ENCODE data around the gene EWSR1. TPM values are rescaled to one million over a fixed set of nuclear protein-coding genes. Genes with fewer than 3 reads are reported as not detected.

The EWSR1 gene
- total RNA-seq, 2 experiments from 2014 or later, result 329 to 400 TPM

- ChIA-PET CTCF (interaction anchor here (0.5 to 1.1 kb wide), 2 partner anchors 15 to 1827 kb away, joined by 3 read pairs; no protein-coding TSS in a partner anchor), POLR2A (no interaction called here)
- no peaks in the 10 kb centered on the region for H3K4me1 Mint-ChIP-seq
- H3K27ac Mint-ChIP-seq, result no peak overlapping the region
- peaks cover 8% of the 10 kb centered on the region for H3K36me3 Mint-ChIP-seq (ENCODE audit: low read depth)
- no peaks in the 10 kb centered on the region for H3K27me3 Mint-ChIP-seq
- H3K9me3 Mint-ChIP-seq, result no peaks in the 10 kb centered on the region
- no peak overlapping the region for H3K4me3 Mint-ChIP-seq
- DNase-seq, result no peak
Measured at GRCh38 chr22:29328055-29328454, 60.0 kb downstream of the EWSR1 start.

GRCh38 chr22:29328566-29329500 is 60.8 kb downstream of the EWSR1 start:
- H3K27ac Mint-ChIP-seq, result no peak overlapping the region
- H3K36me3 Mint-ChIP-seq (ENCODE audit: low read depth), result peaks cover 8% of the 10 kb centered on the region
- no peak for DNase-seq
- no peaks in the 10 kb centered on the region for H3K4me1 Mint-ChIP-seq
- POLR2A ChIA-PET, result no interaction called here
- CTCF ChIA-PET, result interaction anchor here (0.5 to 1.1 kb wide), 2 partner anchors 16 to 1826 kb away, joined by 3 read pairs; no protein-coding TSS in a partner anchor
- no peaks in the 10 kb centered on the region for H3K9me3 Mint-ChIP-seq
- no peak overlapping the region for H3K4me3 Mint-ChIP-seq
- no peaks in the 10 kb centered on the region for H3K27me3 Mint-ChIP-seq

GRCh38 chr22:29329581-29329980 is 61.5 kb downstream of the EWSR1 start:
- H3K4me3 Mint-ChIP-seq, result no peak overlapping the region
- H3K27ac Mint-ChIP-seq, result no peak overlapping the region
- DNase-seq, result no peak
- no peaks in the 10 kb centered on the region for H3K4me1 Mint-ChIP-seq
- POLR2A ChIA-PET, result no interaction called here
- peaks cover 8% of the 10 kb centered on the region for H3K36me3 Mint-ChIP-seq (ENCODE audit: low read depth)
- H3K27me3 Mint-ChIP-seq, result no peaks in the 10 kb centered on the region
- no peaks in the 10 kb centered on the region for H3K9me3 Mint-ChIP-seq
- CTCF ChIA-PET, result no interaction called here

- no peaks in the 10 kb centered on the region for H3K27me3 Mint-ChIP-seq
- peaks cover 11% of the 10 kb centered on the region for H3K36me3 Mint-ChIP-seq (ENCODE audit: low read depth)
- no peaks in the 10 kb centered on the region for H3K9me3 Mint-ChIP-seq
- CTCF ChIA-PET, result no interaction called here
- H3K4me1 Mint-ChIP-seq, result no peaks in the 10 kb centered on the region
- POLR2A ChIA-PET, result no interaction called here
- no peak overlapping the region for H3K27ac Mint-ChIP-seq
- no peak overlapping the region for H3K4me3 Mint-ChIP-seq
- DNase-seq, result no peak
Measured at GRCh38 chr22:29330291-29330690, 62.2 kb downstream of the EWSR1 start.

GRCh38 chr22:29330753-29331152 is 62.7 kb downstream of the EWSR1 start:
- DNase-seq, result no peak
- H3K27ac Mint-ChIP-seq, result no peak overlapping the region
- ChIA-PET POLR2A (no interaction called here), CTCF (no interaction called here)
- H3K9me3 Mint-ChIP-seq, result no peaks in the 10 kb centered on the region
- no peaks in the 10 kb centered on the region for H3K27me3 Mint-ChIP-seq
- peaks cover 12% of the 10 kb centered on the region for H3K36me3 Mint-ChIP-seq (ENCODE audit: low read depth)
- no peaks in the 10 kb centered on the region for H3K4me1 Mint-ChIP-seq
- no peak overlapping the region for H3K4me3 Mint-ChIP-seq

GRCh38 chr22:29331213-29331612 is 63.1 kb downstream of the EWSR1 start:
- H3K27me3 Mint-ChIP-seq, result no peaks in the 10 kb centered on the region
- CTCF ChIA-PET, result interaction anchor here (2.2 kb wide), 1 partner anchor 10 kb away, joined by 5 read pairs; no protein-coding TSS in a partner anchor
- POLR2A ChIA-PET, result no interaction called here

GRCh38 chr22:29331658-29332300 is 63.7 kb downstream of the EWSR1 start:
- Mint-ChIP-seq H3K27me3 (no peaks in the 10 kb centered on the region), H3K27ac (no peak overlapping the region), H3K4me1 (no peaks in the 10 kb centered on the region), H3K9me3 (no peaks in the 10 kb centered on the region), H3K4me3 (no peak overlapping the region), H3K36me3 (ENCODE audit: low read depth) (peaks cover 10% of the 10 kb centered on the region)
- CTCF ChIA-PET, result interaction anchor here (2.2 kb wide), 1 partner anchor 11 kb away, joined by 5 read pairs; no protein-coding TSS in a partner anchor
- POLR2A ChIA-PET, result no interaction called here
- DNase-seq, result no peak

More at GRCh38 chr22:29331213-29331612, 63.1 kb downstream of the EWSR1 start:
- Mint-ChIP-seq H3K4me3 (no peak overlapping the region), H3K9me3 (no peaks in the 10 kb centered on the region), H3K36me3 (ENCODE audit: low read depth) (peaks cover 14% of the 10 kb centered on the region), H3K4me1 (no peaks in the 10 kb centered on the region), H3K27ac (no peak overlapping the region)
- DNase-seq, result no peak

GRCh38 chr22:29332886-29333496 is 64.9 kb downstream of the EWSR1 start:
- CTCF ChIA-PET, result interaction anchor here (0.6 to 2.2 kb wide), 2 partner anchors 12 to 22 kb away, joined by 3 to 5 read pairs; no protein-coding TSS in a partner anchor
- POLR2A ChIA-PET, result no interaction called here
- peaks cover 10% of the 10 kb centered on the region for H3K36me3 Mint-ChIP-seq (ENCODE audit: low read depth)
- no peak overlapping the region for H3K4me3 Mint-ChIP-seq
- H3K4me1 Mint-ChIP-seq, result no peaks in the 10 kb centered on the region
- no peak for DNase-seq
- H3K9me3 Mint-ChIP-seq, result no peaks in the 10 kb centered on the region
- H3K27ac Mint-ChIP-seq, result no peak overlapping the region
- H3K27me3 Mint-ChIP-seq, result no peaks in the 10 kb centered on the region

- POLR2A ChIA-PET, result no interaction called here
- CTCF ChIA-PET, result no interaction called here
Measured at GRCh38 chr22:29334148-29334547, 66.1 kb downstream of the EWSR1 start.

GRCh38 chr22:29334696-29335344 is 66.8 kb downstream of the EWSR1 start:
- Mint-ChIP-seq H3K27ac (no peak overlapping the region), H3K4me3 (no peak overlapping the region), H3K36me3 (ENCODE audit: low read depth) (peaks cover 15% of the 10 kb centered on the region), H3K27me3 (no peaks in the 10 kb centered on the region), H3K4me1 (no peaks in the 10 kb centered on the region), H3K9me3 (no peaks in the 10 kb centered on the region)
- ChIA-PET POLR2A (no interaction called here), CTCF (no interaction called here)
- no peak for DNase-seq

More at GRCh38 chr22:29334148-29334547, 66.1 kb downstream of the EWSR1 start:
- Mint-ChIP-seq H3K9me3 (no peaks in the 10 kb centered on the region), H3K27me3 (no peaks in the 10 kb centered on the region), H3K27ac (no peak overlapping the region), H3K4me3 (no peak overlapping the region), H3K36me3 (ENCODE audit: low read depth) (peaks cover 15% of the 10 kb centered on the region), H3K4me1 (no peaks in the 10 kb centered on the region)
- no peak for DNase-seq

- ChIA-PET POLR2A (no interaction called here), CTCF (no interaction called here)
- no peaks in the 10 kb centered on the region for H3K27me3 Mint-ChIP-seq
- no peak for DNase-seq
- peaks cover 18% of the 10 kb centered on the region for H3K36me3 Mint-ChIP-seq (ENCODE audit: low read depth)
- no peaks in the 10 kb centered on the region for H3K9me3 Mint-ChIP-seq
- no peak overlapping the region for H3K4me3 Mint-ChIP-seq
- no peak overlapping the region for H3K27ac Mint-ChIP-seq
- no peaks in the 10 kb centered on the region for H3K4me1 Mint-ChIP-seq
Measured at GRCh38 chr22:29335656-29336055, 67.6 kb downstream of the EWSR1 start.

GRCh38 chr22:29336751-29337490 is 68.9 kb downstream of the EWSR1 start:
- no peak overlapping the region for H3K27ac Mint-ChIP-seq
- H3K4me1 Mint-ChIP-seq, result no peaks in the 10 kb centered on the region
- no peak overlapping the region for H3K4me3 Mint-ChIP-seq
- H3K9me3 Mint-ChIP-seq, result no peaks in the 10 kb centered on the region
- DNase-seq, result no peak
- CTCF ChIA-PET, result interaction anchor here (0.5 to 1.1 kb wide), 4 partner anchors 11 to 500 kb away, joined by 3 to 4 read pairs (median 4); no protein-coding TSS in a partner anchor
- peaks cover 20% of the 10 kb centered on the region for H3K36me3 Mint-ChIP-seq (ENCODE audit: low read depth)
- POLR2A ChIA-PET, result no interaction called here
- no peaks in the 10 kb centered on the region for H3K27me3 Mint-ChIP-seq
